ENCODE results near the gene GSTP1.

Gene GSTP1

DNA sequence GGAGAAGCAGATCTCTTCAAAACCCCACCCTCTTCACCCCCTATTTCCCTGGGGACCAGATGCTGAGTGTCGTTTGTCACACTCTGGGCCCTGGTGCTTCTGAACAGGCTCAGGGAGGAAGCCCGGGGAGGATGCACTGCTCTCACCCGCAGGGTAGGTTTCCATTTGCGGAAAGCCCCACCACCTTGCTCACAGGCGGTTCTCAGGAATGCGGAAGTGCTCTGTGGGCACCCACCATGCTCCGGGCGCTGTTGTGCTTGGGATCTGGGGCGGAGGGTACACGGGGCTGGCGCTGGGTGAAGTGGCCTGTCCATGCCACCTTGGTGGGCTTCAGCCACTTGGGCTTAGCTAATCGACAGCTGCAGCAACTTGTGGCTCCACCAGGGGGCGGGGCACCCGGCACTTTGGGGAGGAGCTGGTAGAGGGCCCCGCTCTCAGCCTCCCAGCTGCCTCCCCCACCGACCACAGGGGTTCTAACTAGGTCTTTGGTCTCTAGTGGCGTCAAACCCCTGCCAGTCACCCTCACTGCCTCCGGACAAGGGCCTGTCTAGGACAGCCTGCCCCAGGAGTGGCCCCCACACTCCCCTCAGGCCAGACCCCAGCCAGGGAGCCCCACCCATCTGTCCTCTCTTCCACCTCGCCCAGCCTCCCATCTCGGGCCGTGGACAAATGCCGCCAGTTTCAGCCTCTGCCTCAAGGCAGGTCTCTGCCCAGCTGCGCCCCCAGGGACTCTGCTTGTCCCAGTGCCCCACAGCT is 30.5 kb downstream of the GSTP1 start:
- peak overlapping the region; percentile 31 for H3K4me3 ChIP-seq (ENCODE audit: low read depth, low read length)
- H3K36me3 ChIP-seq (replicated peaks) = peaks cover 4% of the 10 kb centered on the region
- DNase-seq = peak; percentile 1
- in situ Hi-C loops (cut with HindIII; ENCODE audit: low pct_ligation_motif_present, low sequenced_read_pairs) = no loop called here
- peaks cover 15% of the 10 kb centered on the region for H3K27me3 ChIP-seq (replicated peaks)
- TF ChIP-seq, protein P1, sequence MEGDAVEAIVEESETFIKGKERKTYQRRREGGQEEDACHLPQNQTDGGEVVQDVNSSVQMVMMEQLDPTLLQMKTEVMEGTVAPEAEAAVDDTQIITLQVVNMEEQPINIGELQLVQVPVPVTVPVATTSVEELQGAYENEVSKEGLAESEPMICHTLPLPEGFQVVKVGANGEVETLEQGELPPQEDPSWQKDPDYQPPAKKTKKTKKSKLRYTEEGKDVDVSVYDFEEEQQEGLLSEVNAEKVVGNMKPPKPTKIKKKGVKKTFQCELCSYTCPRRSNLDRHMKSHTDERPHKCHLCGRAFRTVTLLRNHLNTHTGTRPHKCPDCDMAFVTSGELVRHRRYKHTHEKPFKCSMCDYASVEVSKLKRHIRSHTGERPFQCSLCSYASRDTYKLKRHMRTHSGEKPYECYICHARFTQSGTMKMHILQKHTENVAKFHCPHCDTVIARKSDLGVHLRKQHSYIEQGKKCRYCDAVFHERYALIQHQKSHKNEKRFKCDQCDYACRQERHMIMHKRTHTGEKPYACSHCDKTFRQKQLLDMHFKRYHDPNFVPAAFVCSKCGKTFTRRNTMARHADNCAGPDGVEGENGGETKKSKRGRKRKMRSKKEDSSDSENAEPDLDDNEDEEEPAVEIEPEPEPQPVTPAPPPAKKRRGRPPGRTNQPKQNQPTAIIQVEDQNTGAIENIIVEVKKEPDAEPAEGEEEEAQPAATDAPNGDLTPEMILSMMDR (IDR thresholded peaks at IDR 0.05; ENCODE audit: low read depth, low read length, missing control alignments) = peak; percentile 87
- H3K27ac ChIP-seq = no peak overlapping the region

DNA sequence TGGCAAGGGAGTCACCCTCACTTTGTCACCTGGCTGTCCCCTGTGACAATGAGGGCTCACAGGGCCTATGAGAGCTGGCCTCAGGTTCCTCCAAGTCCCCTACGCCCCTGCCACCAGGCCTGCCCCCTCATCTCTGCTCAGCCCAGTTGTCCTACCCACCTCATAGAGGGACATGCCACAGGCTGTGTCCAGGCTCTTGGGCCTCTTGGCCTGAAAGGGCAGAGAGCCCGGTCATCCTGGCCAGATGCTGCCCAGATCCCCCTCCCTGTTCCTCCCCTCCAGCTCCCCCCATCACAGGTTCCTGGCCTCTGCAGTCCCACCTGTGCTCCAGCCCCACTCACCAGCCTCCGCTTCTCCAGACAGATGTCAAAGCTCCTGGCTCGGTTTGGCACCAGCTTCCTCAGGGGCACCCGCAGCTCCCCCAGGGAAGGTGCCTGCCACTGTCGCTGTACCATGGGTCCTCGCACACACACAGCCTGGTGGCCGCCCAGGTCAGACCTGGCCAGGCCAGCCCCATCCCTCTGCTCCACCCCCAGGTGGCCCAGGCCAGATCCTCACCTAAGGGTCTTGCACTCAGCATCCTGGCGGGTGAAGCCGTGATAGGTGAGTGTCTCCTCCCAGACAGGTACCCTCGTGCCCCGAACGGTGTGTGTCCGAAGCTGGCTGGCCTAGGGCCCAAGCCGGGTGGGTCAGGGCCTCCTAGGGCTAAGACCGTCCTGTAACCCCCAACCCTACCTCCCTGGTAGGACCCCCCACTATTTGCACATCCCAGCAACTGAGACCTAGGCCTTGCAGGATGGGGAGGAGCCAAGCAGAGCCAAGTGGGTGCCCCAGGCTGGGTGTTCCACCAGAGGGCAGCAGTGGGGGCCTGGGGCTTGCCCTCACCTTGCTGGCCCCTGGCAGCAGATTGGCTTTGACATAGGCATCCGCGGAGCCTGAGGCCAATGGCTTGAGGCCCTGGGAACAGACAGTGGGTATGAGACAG is 31.4 kb downstream of the GSTP1 start:
- peaks cover 15% of the 10 kb centered on the region for H3K27me3 ChIP-seq (replicated peaks)
- H3K36me3 ChIP-seq (replicated peaks) = peaks cover 4% of the 10 kb centered on the region
- H3K27ac ChIP-seq = no peak overlapping the region
- no peak for DNase-seq
- in situ Hi-C loops (cut with HindIII; ENCODE audit: low pct_ligation_motif_present, low sequenced_read_pairs) = no loop called here
- H3K4me3 ChIP-seq (ENCODE audit: low read depth, low read length) = no peak overlapping the region
- TF ChIP-seq, protein P1 (IDR thresholded peaks at IDR 0.05; ENCODE audit: low read depth, low read length, missing control alignments) = peak; percentile 71

DNA sequence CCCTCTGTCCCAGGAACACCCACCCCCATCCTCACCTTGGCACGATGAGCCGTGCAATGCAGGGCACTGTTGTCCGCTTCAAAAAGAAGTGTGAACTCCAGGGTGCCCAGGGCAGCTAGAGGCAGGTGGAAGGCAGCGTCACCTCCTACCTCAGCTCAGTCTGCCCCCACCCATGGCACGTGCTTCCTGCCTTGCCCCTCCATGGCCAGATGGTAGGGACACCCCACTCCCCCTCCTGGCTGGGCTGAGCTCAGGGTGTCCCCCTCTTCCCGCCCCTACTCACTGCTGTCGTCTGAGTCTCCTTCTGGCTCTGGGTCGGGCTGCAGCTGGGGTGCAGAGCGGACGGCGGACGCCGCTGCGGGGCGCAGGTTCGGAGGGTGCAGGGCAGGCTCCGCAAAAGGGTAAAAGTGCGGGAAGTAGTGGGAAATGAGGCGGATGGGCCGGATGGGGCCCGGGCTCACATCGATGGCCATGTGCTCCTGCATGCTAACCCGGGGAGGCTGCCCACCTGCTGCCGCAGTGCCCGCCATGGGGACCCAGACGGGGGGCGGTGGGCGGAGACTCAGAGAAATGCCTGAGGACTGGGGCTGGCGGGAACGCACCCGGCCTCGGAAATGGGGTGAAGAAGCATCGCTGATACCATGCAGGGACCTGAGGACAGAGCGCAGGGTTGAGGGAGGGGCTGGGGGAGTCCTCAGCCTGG is 32.3 kb downstream of the GSTP1 start:
- H3K27me3 ChIP-seq (replicated peaks) = peaks cover 15% of the 10 kb centered on the region
- TF ChIP-seq, protein P1 (IDR thresholded peaks at IDR 0.05; ENCODE audit: low read depth, low read length, missing control alignments) = no peak
- peaks cover 2% of the 10 kb centered on the region for H3K36me3 ChIP-seq (replicated peaks)
- DNase-seq = no peak
- in situ Hi-C loops (cut with HindIII; ENCODE audit: low pct_ligation_motif_present, low sequenced_read_pairs) = no loop called here
- no peak overlapping the region for H3K4me3 ChIP-seq (ENCODE audit: low read depth, low read length)
- H3K27ac ChIP-seq = no peak overlapping the region

DNA sequence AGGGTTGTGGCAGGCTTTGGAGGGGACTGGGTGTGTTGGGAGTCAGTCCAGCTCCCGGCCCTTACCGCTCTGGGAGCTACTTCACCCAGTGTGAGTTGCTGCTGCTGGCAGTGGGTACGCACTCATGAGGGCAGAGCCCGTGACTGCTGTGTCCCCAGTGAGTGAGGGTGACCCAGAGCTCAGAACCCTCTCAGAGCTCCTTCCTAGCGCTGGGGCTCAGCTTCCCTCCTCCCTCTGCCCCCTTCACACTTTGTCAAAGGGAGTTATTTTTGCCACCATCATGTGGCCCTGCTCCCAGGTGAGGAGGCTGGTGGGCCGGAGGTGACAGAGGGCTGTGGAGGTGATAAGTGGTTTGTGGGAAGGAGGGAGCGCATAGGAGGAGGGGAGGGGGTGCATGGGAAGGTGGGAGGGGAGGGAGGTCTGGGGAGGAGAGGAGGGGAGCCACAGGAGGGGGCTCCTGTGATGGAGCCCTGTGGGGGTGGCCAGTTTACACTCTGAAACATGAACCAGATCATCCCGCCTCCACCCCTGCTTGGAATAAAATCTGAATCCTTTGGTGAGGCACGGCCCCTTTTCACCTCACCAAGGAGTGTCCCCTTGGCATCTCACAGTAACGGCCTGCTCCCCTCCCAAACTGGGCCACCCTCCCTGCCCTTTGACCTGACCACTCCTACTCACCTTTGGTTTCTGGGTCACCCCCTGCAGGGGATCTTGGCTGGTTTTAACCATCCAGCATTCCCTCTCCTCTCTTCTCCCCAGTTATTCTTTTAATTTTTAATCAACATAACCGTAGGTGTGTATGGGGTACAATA is 33.0 kb downstream of the GSTP1 start:
- no peak overlapping the region for H3K27ac ChIP-seq
- TF ChIP-seq, protein P1 (IDR thresholded peaks at IDR 0.05; ENCODE audit: low read depth, low read length, missing control alignments) = no peak
- no peaks in the 10 kb centered on the region for H3K36me3 ChIP-seq (replicated peaks)
- no peak for DNase-seq
- peaks cover 15% of the 10 kb centered on the region for H3K27me3 ChIP-seq (replicated peaks)
- H3K4me3 ChIP-seq (ENCODE audit: low read depth, low read length) = no peak overlapping the region
- in situ Hi-C loops (cut with HindIII; ENCODE audit: low pct_ligation_motif_present, low sequenced_read_pairs) = no loop called here

Data from brain microvascular endothelial cell (primary cell).